NCI-H187 (cell line): ENCODE data around the gene TNK1.
A peak's percentile ranks its signal among the peaks of the same experiment; 100 is the strongest.

ENCODE experiments used
- DNase-seq, 2 experiments: peaks; one replicate each; lab custom pipeline; 2025; lab: John Stamatoyannopoulos, UW

TNK1 gene

DNA sequence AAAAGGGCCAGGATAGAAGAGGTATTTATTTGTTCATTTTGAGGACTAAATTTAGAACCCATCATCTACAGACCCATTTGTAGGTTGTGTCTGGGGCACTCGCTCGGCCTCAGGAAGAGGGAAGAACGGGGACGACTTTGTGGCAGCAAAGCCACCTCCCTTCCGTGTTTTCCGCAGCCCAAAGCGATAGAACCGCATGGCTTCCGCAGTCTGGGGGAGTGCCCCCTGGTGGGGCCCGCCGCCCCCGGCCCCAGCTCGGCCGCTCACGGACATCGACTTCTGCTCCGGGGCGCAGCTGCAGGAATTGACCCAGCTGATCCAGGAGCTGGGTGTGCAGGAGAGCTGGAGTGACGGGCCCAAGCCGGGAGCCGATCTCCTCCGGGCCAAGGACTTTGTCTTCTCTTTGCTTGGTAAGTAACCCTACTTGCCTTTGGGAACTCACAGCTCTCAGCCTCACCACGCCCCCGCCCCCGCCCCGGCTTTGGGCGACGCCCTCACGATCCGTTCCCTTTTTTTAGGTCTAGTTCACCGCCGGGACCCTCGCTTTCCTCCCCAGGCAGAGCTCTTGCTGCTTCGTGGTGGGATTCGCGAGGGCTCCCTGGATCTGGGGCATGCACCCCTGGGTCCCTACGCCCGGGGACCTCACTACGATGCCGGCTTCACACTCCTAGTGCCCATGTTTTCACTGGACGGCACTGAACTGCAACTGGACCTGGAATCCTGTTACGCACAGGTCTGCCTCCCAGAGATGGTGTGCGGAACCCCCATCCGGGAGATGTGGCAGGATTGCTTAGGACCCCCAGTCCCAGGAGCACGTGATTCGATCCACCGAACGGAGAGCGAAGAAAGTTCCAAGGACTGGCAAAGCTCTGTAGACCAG is 55.0 kb downstream of the TNK1 start:
- DNase-seq: no peak

DNA sequence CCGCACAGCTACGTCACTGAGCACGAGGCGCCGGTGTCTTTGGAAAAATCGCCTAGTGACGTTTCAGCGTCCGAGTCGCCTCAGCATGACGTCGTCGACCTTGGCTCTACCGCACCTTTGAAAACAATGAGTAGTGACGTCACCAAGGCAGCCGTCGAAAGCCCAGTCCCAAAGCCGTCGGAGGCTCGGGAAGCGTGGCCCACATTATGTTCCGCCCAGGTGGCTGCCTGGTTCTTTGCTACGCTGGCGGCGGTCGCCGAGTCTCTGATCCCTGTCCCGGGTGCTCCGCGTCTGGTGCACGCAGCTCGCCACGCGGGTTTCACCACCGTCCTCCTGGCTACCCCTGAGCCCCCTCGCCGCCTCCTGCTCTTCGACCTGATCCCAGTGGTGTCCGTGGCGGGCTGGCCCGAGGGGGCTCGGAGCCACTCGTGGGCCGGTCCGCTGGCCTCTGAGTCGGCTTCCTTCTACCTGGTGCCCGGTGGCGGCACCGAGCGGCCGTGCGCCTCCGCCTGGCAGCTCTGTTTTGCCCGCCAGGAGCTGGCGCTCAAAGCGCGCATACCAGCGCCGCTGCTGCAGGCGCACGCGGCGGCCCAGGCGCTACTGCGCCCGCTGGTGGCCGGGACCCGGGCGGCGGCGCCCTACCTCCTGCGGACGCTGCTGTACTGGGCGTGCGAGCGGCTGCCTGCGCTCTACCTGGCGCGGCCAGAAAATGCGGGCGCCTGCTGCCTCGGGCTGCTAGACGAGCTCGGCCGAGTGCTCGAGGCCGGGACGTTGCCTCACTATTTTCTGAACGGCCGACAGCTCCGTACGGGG is 55.9 kb downstream of the TNK1 start:
- peak; percentile 27 to 42 for DNase-seq

DNA sequence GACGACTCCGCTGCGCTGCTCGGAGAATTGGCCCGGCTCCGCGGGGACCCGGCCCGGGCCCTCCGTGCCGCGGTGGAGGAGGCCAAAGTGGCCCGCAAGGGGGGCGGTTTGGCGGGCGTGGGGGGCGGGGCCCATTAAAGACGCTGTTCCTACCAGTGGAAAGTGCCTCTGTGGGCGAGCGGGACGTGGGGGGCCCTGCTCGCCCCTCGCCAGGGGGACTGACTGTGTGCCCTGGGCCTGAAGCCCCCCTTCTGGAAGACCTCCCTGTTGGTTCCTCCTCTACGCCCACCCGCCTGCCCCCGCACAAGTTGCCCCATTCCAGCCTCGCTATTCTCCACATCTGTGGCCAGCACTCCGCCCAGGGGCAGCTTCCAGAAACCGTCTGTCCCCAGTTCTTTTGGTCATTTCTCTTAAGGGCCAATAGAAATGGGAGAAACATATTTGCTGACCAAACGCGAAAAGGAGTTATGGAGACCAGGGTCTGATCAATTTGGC is 56.5 kb downstream of the TNK1 start:
- DNase-seq: no peak

DNA sequence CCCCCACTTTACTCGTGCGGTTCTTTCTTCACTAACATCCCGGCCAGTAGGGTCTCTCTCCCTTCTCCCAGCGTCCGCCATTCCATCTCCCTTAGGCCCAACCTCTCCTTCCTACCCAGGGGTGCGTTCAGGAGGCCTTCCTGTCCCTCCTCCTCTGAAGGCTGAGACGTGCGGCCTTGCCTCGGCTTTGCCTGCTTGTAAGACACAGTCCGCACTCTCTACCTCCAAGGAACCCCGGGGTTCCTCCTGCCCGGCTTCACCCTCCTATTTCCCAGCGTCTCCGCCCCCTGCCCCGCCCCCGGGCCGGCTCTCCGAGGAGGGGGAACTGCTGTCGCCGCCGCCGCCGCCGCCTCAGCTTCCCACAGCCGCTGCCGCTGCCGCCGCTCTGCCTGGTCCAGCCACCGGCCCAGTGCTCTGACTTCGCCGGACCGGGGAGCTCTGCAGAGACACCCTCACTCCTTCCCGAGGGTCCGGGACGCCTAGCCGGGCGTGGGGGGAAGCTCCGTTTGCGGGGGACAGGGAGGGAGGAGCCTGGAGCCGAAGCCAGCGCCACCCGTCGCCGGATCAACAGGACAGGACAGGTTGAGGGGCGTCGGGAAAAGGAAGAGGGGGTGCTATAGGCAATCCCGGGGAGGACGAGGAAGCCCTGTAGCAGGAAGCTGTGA is 57.2 kb downstream of the TNK1 start:
- DNase-seq: no peak

DNA sequence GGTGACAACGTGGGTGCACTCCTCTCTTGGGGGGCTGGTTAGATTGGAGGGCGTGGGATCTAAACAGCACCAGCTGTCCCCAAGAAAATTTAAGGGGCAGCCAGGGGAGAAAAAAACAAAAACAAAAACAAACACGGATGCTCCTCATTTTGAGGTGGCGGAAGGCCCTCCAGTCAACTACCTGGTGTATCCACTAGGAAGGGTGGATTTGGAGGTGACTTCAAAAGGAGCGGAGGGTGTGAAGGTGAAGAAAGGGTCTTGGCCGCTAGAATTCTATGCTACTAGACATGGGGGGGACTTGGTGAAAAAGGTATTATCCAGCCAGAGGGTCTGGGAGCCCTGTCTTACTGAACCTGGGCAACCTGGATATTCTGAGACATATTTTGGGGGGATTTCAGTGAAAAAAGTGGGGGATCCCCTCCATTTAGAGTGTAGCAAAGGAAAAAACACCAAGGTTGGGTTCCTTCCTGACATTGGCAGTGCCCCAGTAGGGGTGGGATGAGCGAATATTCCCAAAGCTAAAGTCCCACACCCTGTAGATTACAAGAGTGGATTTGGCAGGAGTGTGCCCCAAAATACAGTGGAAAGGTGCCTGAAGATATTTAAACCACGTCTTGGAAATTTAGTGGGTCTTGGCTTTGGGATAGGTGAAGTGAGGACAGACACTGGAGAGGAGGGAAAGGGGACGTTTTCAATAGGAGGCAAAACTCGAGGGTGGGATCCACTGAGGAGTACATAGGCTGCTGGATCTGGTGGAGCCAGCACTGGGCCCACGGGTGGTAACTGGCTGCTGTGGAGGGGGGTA is 58.0 kb downstream of the TNK1 start:
- no peak for DNase-seq
